Psoas muscle (tissue), 8 donors: ENCODE measurements around the gene PEPD. TPM values are rescaled to one million over a fixed set of nuclear protein-coding genes. Genes with fewer than 3 reads are reported as not detected.

Source experiments
- ATAC-seq, 4 donors: fragments of 200-7000 bp; cut with Tn5 transposase; one replicate each; pipeline ENCODE4 v1.9.1; 2020; ENCODE audit warnings: moderate library complexity in 3 of 4, mild to moderate bottlenecking in 2 of 4
- DNase-seq, 2 donors: peaks; one replicate each; pipeline ENCODE4 v3.0.0-alpha.2; 2020
- H3K27ac ChIP-seq: fragments of 200-600 bp; one replicate; pipeline ENCODE4 v1.8.0; 2022
- H3K27me3 ChIP-seq, 3 donors: fragments of 200-600 bp in 1 of 3; one replicate each; pipeline versions ENCODE4 v1.6.1 to v1.8.0; 2013 to 2022; ENCODE audit warnings: low read length in 2 of 3, mild to moderate bottlenecking in 2 of 3, moderate library complexity in 1 of 3; ENCODE audit not compliant: insufficient read depth in 3 of 3
- H3K36me3 ChIP-seq, 2 donors: fragments of 200-600 bp in 1 of 2; one replicate each; pipeline versions ENCODE4 v1.6.1 to v1.8.0; 2013 to 2022; ENCODE audit warnings: low read depth in 1 of 2, mild to moderate bottlenecking in 1 of 2, moderate library complexity in 1 of 2; ENCODE audit not compliant: insufficient read depth in 1 of 2
- H3K4me1 ChIP-seq: fragments of 200-600 bp; one replicate; pipeline ENCODE4 v1.8.0; 2022
- H3K4me3 ChIP-seq: fragments of 200-600 bp; one replicate; pipeline ENCODE4 v1.8.0; 2022; ENCODE audit warnings: mild to moderate bottlenecking
- H3K9me3 ChIP-seq: fragments of 200-600 bp; one replicate; pipeline ENCODE4 v1.8.0; 2022
- CTCF ChIP-seq: fragments of 200-600 bp; IDR thresholded peaks from one replicate; pipeline ENCODE4 v1.8.0; 2022; ENCODE audit warnings: antibody characterized with exemption
- WGBS, 3 donors: extraction: QIAGEN DNeasy Blood & Tissue Kit; methylation state at CpG; one replicate each; pipeline versions ENCODE4 v1.1.6 to v1.1.7; 2013; 5-methylcytosine and 5-hydroxymethylcytosine counted together
- intact Hi-C, 2 donors: fragments of 100-400 bp; cut with DNase I; formaldehyde crosslinking; loops; one replicate each; pipeline versions ENCODE4 v1.11.0 to v1.14.2; 2022
- polyA plus RNA-seq, 3 donors: library from polyadenylated mRNA; stranded (reverse); fragments of 200-250 nt; gene quantifications; one replicate each; pipeline ENCODE4 v1.2.3, GENCODE V29; 2013
- total RNA-seq, 4 donors: library from RNA; stranded (reverse); fragmentation: NEBNext Ultra II Directional in 2 of 4; extraction: Animal tissue kit (Norgen Biotek cat#: 25700) in 2 of 4; gene quantifications; one replicate each; pipeline versions ENCODE4 v1.2.1 to v1.2.4, GENCODE V29; 2021 to 2023
- donor health status: healthy with polysubstance abuse.
- donor health status: DM: no; HTN: no; CAD: no; lungs with moderate emphysema.
- donor health status: Bipolar disorder and iron deficiency.
- donor health status: healthy.
- donor health status: DM: yes; HTN: yes; CAD: no.
- donor health status: DM: no; HTN: no; CAD: no.
- donor health status: DM: no; HTN: no; CAD: no.
- donor health status: DM: yes; HTN: yes; CAD: no.

The PEPD gene
- total and polyA plus RNA-seq, 7 donors: 26.3 to 40.2 (median 35.1) TPM

- intact Hi-C loops: no loop called here
- H3K4me3 ChIP-seq: no peak overlapping the region
- no peak overlapping the region for H3K27ac ChIP-seq
- ATAC-seq (no peak), DNase-seq (peak in 1 of 2 donors; percentile 45)
- WGBS, 3 donors: 89 to 91% (median 90%) methylated on average over 24 of the region's 24 CpGs
- H3K9me3 ChIP-seq: no peaks in the 10 kb centered on the region
- H3K27me3 ChIP-seq: no peaks in the 10 kb centered on the region
- H3K36me3 ChIP-seq: no peaks in the 10 kb centered on the region
- peaks cover 10% of the 10 kb centered on the region for H3K4me1 ChIP-seq
- no peak for TF ChIP-seq CTCF
Measured at GRCh38 chr19:33400856-33401682, 120.5 kb downstream of the PEPD start.

GRCh38 chr19:33399745-33400681 is 121.6 kb downstream of the PEPD start:
- TF ChIP-seq CTCF: no peak
- DNase-seq (peak in 1 of 2 donors; percentile 42), ATAC-seq (no peak)
- WGBS, 3 donors: 72 to 80% (median 74%) methylated on average over 20 to 22 of the region's 22 CpGs
- H3K36me3 ChIP-seq: no peaks in the 10 kb centered on the region
- H3K27ac ChIP-seq: no peak overlapping the region
- H3K4me1 ChIP-seq: peaks cover 14% of the 10 kb centered on the region
- H3K9me3 ChIP-seq: no peaks in the 10 kb centered on the region
- H3K4me3 ChIP-seq: no peak overlapping the region
- no peaks in the 10 kb centered on the region for H3K27me3 ChIP-seq
- intact Hi-C loops: no loop called here

GRCh38 chr19:33399081-33399744 is 122.4 kb downstream of the PEPD start:
- 87 to 91% (median 88%) methylated on average over 28 of the region's 28 CpGs for WGBS, 3 donors
- Histone ChIP-seq H3K9me3 (no peaks in the 10 kb centered on the region), H3K4me3 (no peak overlapping the region), H3K36me3 (no peaks in the 10 kb centered on the region), H3K27me3 (no peaks in the 10 kb centered on the region), H3K4me1 (peaks cover 19% of the 10 kb centered on the region), H3K27ac (no peak overlapping the region)
- ATAC-seq (no peak), DNase-seq (no peak)
- TF ChIP-seq CTCF: no peak
- intact Hi-C loops: no loop called here

GRCh38 chr19:33398361-33399060 is 123.1 kb downstream of the PEPD start:
- Histone ChIP-seq H3K36me3 (no peaks in the 10 kb centered on the region), H3K27me3 (no peaks in the 10 kb centered on the region), H3K9me3 (no peaks in the 10 kb centered on the region), H3K4me1 (peaks cover 26% of the 10 kb centered on the region), H3K27ac (no peak overlapping the region), H3K4me3 (no peak overlapping the region)
- ATAC-seq: no peak
- WGBS, 3 donors: 90 to 94% (median 94%) methylated on average over 19 of the region's 19 CpGs
- intact Hi-C loops: no loop called here
- no peak for DNase-seq
- TF ChIP-seq CTCF: no peak
